ENCODE measurements around the gene NFYA. TPM values are rescaled to one million over a fixed set of nuclear protein-coding genes. Genes with fewer than 3 reads are reported as not detected.

Gene NFYA
- polyA plus RNA-seq: 29.3 TPM
- long read RNA-seq, donor 1, partial matches to known transcripts: 0 of 4 reads
- long read RNA-seq, donor 1, other reads (novel, unspliced or antisense): 0 of 4 reads
- long read RNA-seq, donor 2, partial matches to known transcripts: 40 of 44 reads
- long read RNA-seq, donor 2, other reads (novel, unspliced or antisense): 0 of 44 reads
- long read RNA-seq, donor 3, partial matches to known transcripts: 0 of 4 reads
- long read RNA-seq, donor 3, other reads (novel, unspliced or antisense): 0 of 4 reads
- long read RNA-seq, donor 4: 0 reads
- long read RNA-seq, donor 5, partial matches to known transcripts: 0 of 1 reads
- long read RNA-seq, donor 5, other reads (novel, unspliced or antisense): 0 of 1 reads
- long read RNA-seq, donor 6, partial matches to known transcripts: 0 of 2 reads
- long read RNA-seq, donor 6, other reads (novel, unspliced or antisense): 0 of 2 reads
- long read RNA-seq, donor 7, partial matches to known transcripts: 0 of 2 reads
- long read RNA-seq, donor 7, other reads (novel, unspliced or antisense): 0 of 2 reads
- long read RNA-seq, donor 8, transcript NFYA-202 (9 exons, 1,660 nt): major isoform, 5 of 5 reads
- long read RNA-seq, donor 8, partial matches to known transcripts: 0 of 5 reads
- long read RNA-seq, donor 8, other reads (novel, unspliced or antisense): 0 of 5 reads
- long read RNA-seq, donor 9, partial matches to known transcripts: 0 of 3 reads
- long read RNA-seq, donor 9, other reads (novel, unspliced or antisense): 0 of 3 reads
- long read RNA-seq, donor 10, partial matches to known transcripts: 0 of 4 reads
- long read RNA-seq, donor 10, other reads (novel, unspliced or antisense): 0 of 4 reads
- long read RNA-seq, donor 11, partial matches to known transcripts: 0 of 1 reads
- long read RNA-seq, donor 11, other reads (novel, unspliced or antisense): 0 of 1 reads

DNA sequence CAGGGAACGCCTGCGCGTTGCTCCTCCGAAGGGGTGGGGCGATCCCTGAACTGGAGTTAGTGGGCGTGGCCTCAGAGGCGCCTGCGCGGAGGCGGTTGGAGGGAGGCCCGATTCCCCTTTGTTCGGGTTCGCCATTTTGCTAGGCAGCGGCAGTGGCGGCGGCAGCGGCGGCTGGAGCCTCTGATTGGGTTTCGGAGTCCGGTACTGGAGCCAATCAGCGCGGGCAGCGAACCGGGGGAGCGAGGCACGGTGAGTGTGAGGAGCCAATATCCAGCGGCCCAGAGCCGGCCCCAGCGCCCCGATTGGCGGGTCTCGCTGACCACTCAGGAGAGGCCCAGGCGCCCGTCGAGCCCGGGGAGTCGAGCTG lies at the start of gene NFYA:
TSS of gene NFYA (plus strand) at position 139 of the 367 bp plus-strand sequence. CDS start 6,116 bp downstream, outside the sequence.
- Histone ChIP-seq H3K9me3 (ENCODE audit: control insufficient read depth, low read depth, low read length) (no peaks in the 10 kb centered on the region), H3K27me3 (ENCODE audit: control insufficient read depth, insufficient read depth, low read length) (no peaks in the 10 kb centered on the region), H3K4me1 (ENCODE audit: control insufficient read depth, insufficient read depth, low read length) (peaks cover 24% of the 10 kb centered on the region), H3K27ac (ENCODE audit: low read length) (peak within 1 kb of the TSS; percentile 98), H3K4me3 (ENCODE audit: low read length) (peak within 1 kb of the TSS; percentile 95), H3K36me3 (ENCODE audit: control insufficient read depth, insufficient read depth, low read length) (peaks cover 17% of the 10 kb centered on the region)
- no peak for DNase-seq
- no CpG with 5 or more reads among the region's 37 CpGs for WGBS (ENCODE audit: insufficient coverage, low lambda C conversion rate)

DNA sequence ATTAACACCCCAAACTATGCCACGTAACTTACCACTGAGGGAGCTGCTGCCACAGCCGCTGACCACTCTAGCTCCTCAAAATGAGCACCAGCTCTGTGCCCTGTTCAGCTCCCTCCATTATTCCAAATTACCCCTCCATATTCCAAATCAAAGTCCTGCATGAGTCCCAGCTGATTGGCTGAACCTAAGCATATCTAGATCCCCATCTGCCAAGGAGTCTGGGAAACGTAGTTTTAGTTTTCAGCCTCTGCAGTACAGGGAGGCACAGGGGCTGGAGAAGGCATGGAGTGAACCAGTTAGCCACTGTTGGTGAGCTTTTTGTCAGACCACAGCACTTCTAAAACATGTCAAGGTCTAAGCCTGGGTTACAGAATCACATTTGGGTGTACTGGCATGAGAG lies 49.7 kb upstream of the NFYA start:
- Histone ChIP-seq H3K9me3 (ENCODE audit: control insufficient read depth, low read depth, low read length) (no peaks in the 10 kb centered on the region), H3K4me1 (ENCODE audit: control insufficient read depth, insufficient read depth, low read length) (peaks cover 11% of the 10 kb centered on the region), H3K27me3 (ENCODE audit: control insufficient read depth, insufficient read depth, low read length) (no peaks in the 10 kb centered on the region), H3K27ac (ENCODE audit: low read length) (no peak overlapping the region), H3K4me3 (ENCODE audit: low read length) (no peak overlapping the region), H3K36me3 (ENCODE audit: control insufficient read depth, insufficient read depth, low read length) (peaks cover 30% of the 10 kb centered on the region)
- DNase-seq: no peak
- no CpG with 5 or more reads among the region's 3 CpGs for WGBS (ENCODE audit: insufficient coverage, low lambda C conversion rate)

DNA sequence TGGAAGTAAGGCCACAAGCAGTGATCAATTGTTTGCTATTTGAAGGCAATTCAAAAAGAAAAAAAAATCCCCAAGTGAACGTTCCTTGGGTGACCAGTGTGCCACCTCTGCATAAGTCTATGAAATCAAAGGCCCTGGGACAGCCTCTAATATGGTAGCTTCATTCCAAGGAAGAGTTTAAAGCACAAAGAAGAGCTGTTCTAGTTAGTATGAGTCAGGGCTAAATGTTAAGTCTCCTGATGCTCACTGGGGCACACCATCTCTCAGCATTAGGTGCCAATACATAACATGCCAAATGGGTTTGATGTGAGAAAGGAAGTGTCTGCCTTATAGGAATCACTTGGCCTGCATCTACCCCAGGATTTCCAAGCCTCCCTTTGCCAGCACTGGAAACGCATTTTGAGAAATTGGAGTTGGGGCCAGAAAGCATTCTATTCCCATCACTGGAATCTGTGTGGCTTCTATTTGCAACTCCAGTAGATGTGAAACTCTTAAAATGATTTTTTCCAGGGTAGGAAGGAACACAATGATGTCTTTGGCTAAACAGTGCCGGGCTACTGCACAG lies 46.7 kb upstream of the NFYA start:
- Histone ChIP-seq H3K4me1 (ENCODE audit: control insufficient read depth, insufficient read depth, low read length) (peaks cover 30% of the 10 kb centered on the region), H3K27ac (ENCODE audit: low read length) (no peak overlapping the region), H3K27me3 (ENCODE audit: control insufficient read depth, insufficient read depth, low read length) (no peaks in the 10 kb centered on the region), H3K9me3 (ENCODE audit: control insufficient read depth, low read depth, low read length) (no peaks in the 10 kb centered on the region), H3K4me3 (ENCODE audit: low read length) (no peak overlapping the region), H3K36me3 (ENCODE audit: control insufficient read depth, insufficient read depth, low read length) (peaks cover 58% of the 10 kb centered on the region)
- no CpG with 5 or more reads among the region's 3 CpGs for WGBS (ENCODE audit: insufficient coverage, low lambda C conversion rate)
- DNase-seq: no peak

DNA sequence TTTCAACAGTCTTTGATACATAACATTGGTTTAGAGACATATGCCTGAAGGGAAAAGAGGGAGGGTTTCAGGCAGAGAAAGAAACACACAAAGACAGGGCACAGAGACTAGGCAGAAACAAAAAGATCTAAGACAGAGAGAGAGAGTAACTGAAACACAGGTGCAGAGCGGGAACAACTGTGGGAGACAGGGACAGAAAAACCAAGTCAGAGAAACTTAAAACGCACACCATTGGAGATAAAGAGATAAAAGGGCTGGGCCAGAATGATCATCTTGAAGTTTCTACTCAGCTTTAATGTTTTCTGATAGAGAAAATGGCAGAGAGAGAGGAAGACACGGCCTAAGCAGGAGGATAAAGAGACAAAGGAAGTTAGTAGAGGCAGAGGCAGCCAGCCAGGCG lies 45.5 kb upstream of the NFYA start:
- Histone ChIP-seq H3K4me3 (ENCODE audit: low read length) (peak overlapping the region; percentile 1), H3K4me1 (ENCODE audit: control insufficient read depth, insufficient read depth, low read length) (peaks cover 33% of the 10 kb centered on the region), H3K27me3 (ENCODE audit: control insufficient read depth, insufficient read depth, low read length) (no peaks in the 10 kb centered on the region), H3K36me3 (ENCODE audit: control insufficient read depth, insufficient read depth, low read length) (peaks cover 70% of the 10 kb centered on the region), H3K9me3 (ENCODE audit: control insufficient read depth, low read depth, low read length) (no peaks in the 10 kb centered on the region), H3K27ac (ENCODE audit: low read length) (peak overlapping the region; percentile 25)
- no peak for DNase-seq
- WGBS (ENCODE audit: insufficient coverage, low lambda C conversion rate): 100% methylated on average over 1 of the region's 4 CpGs

DNA sequence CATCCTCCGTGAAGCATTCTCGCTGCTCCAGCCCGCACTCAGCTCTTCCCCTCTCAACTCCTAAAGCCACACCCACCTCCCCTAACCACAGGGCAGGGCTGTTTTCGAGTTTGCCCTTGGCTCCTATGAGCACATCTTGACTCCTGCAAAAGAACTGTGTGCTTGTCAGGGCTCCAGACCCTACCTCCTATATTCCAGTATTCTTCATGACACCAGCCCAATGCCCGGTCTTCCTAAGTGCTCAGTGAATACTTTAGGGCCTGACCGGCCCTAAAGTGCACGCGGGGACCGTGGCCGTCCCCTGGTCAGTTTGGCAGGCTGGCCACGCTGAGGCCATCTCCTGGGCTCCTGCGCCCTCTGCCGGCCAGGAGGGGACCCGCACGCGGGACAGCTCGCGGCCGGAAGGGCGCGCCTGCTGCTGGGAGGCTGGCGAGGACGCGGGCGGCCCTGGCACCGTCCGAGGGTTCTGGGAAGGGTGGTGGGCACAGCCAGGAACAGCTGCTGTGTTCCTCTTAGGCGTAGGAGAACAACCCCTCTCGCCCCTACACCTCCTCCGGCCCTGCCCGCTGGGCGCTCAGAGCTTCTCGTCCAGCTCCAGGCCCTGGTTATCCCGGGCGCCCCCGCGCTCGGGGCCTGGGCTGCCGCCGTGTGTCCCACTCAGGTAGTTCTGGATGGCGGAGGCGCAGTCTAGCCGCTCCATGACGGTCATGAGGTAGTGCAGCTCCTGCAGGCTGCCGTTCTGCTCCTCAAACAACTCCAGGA lies 44.8 kb upstream of the NFYA start:
- WGBS (ENCODE audit: insufficient coverage, low lambda C conversion rate): no CpG with 5 or more reads among the region's 45 CpGs
- H3K27ac ChIP-seq (ENCODE audit: low read length): peak overlapping the region; percentile 47
- H3K4me3 ChIP-seq (ENCODE audit: low read length): peak overlapping the region; percentile 37
- no peaks in the 10 kb centered on the region for H3K9me3 ChIP-seq (ENCODE audit: control insufficient read depth, low read depth, low read length)
- no peaks in the 10 kb centered on the region for H3K27me3 ChIP-seq (ENCODE audit: control insufficient read depth, insufficient read depth, low read length)
- peaks cover 76% of the 10 kb centered on the region for H3K36me3 ChIP-seq (ENCODE audit: control insufficient read depth, insufficient read depth, low read length)
- DNase-seq: peak; percentile 54 to 72
- peaks cover 33% of the 10 kb centered on the region for H3K4me1 ChIP-seq (ENCODE audit: control insufficient read depth, insufficient read depth, low read length)

DNA sequence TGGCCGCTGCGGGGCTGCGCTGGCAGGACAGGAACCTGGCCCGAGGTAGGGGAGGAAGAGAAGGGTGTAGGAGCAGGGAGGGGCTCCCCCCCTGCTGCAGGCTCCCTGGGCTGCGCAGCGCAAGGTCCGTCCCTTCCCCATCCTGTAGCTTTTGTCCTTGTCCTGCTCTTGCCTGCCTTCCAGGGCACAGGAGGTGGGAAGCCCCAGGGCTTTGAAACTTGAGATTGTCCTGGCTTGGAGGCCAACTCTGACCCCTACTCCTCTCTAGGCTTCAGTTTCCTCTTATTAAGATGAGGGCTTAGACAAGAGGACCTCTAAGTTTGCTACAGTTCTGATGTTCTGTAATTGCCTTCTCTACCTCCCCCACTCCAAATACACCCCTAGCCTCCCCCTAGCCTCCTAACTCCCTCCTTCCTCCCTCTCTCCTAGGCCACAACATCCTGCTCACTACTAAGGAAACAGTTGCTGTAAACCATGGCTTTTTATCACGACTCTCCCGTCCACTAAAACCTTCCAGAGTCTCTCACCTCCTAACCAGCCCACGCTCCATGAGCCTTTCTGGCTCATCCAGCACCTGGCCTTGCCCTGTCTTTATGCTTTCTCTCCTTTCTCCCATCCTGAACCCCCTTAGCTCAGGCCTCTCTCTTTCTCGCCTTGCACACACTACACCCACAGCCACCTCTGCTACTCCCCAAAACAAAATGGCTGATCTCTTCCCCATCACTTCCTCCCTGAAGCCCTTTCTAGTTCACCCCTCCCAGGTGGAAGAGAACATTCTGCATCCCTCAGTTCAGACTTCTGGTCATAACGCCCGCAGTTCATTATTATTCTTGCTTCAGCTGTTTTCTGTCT lies 44.0 kb upstream of the NFYA start:
- H3K27ac ChIP-seq (ENCODE audit: low read length): peak overlapping the region; percentile 47
- H3K4me1 ChIP-seq (ENCODE audit: control insufficient read depth, insufficient read depth, low read length): peaks cover 36% of the 10 kb centered on the region
- H3K9me3 ChIP-seq (ENCODE audit: control insufficient read depth, low read depth, low read length): no peaks in the 10 kb centered on the region
- 80% methylated on average over 1 of the region's 13 CpGs for WGBS (ENCODE audit: insufficient coverage, low lambda C conversion rate)
- H3K36me3 ChIP-seq (ENCODE audit: control insufficient read depth, insufficient read depth, low read length): peaks cover 81% of the 10 kb centered on the region
- no peaks in the 10 kb centered on the region for H3K27me3 ChIP-seq (ENCODE audit: control insufficient read depth, insufficient read depth, low read length)
- H3K4me3 ChIP-seq (ENCODE audit: low read length): peak overlapping the region; percentile 37
- no peak for DNase-seq

DNA sequence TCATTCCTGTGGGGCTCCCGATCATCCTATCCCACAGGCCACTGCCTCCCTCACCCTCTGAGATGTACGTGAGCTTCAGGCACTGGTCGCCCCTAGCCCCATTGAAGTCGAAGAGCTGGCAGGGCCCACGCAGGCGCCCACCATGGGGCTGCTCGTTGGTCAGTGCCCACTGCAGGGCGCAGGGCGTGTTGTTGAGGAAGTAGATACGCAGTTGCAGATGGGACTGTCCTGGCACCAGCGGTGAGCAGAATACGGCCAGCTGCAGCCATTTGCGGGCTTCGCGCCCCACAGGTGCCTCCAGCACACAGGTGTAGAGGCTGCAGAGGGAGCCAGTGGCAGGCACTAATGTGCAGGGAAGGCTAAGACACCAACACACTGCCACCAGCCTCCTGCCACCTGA lies 39.9 kb upstream of the NFYA start:
- H3K4me1 ChIP-seq (ENCODE audit: control insufficient read depth, insufficient read depth, low read length): peaks cover 50% of the 10 kb centered on the region
- no peaks in the 10 kb centered on the region for H3K9me3 ChIP-seq (ENCODE audit: control insufficient read depth, low read depth, low read length)
- H3K36me3 ChIP-seq (ENCODE audit: control insufficient read depth, insufficient read depth, low read length): peaks cover 74% of the 10 kb centered on the region
- no peak overlapping the region for H3K27ac ChIP-seq (ENCODE audit: low read length)
- H3K27me3 ChIP-seq (ENCODE audit: control insufficient read depth, insufficient read depth, low read length): no peaks in the 10 kb centered on the region
- WGBS (ENCODE audit: insufficient coverage, low lambda C conversion rate): no CpG with 5 or more reads among the region's 15 CpGs
- no peak overlapping the region for H3K4me3 ChIP-seq (ENCODE audit: low read length)
- DNase-seq: no peak

DNA sequence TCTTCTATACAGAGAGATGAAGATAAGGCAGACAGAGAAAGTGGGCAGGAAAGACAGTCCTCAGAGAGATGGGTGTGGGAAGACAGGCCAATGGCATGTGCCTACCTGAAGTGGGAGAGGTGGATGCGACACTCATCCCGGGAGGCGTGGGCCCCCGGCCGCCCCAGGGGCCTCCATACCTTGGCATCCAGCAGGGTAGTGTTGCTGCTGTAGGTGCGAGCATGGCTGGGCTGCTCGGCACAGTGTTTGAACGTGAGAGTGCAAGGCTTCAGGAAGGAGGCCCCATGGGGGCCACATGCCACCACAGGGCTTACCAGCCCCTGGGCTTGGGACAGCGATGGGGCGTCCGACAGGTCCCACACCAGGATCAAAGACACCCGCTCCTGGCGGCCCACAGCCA lies 39.0 kb upstream of the NFYA start:
- no peak for DNase-seq
- no peak overlapping the region for H3K27ac ChIP-seq (ENCODE audit: low read length)
- peaks cover 42% of the 10 kb centered on the region for H3K4me1 ChIP-seq (ENCODE audit: control insufficient read depth, insufficient read depth, low read length)
- peaks cover 67% of the 10 kb centered on the region for H3K36me3 ChIP-seq (ENCODE audit: control insufficient read depth, insufficient read depth, low read length)
- WGBS (ENCODE audit: insufficient coverage, low lambda C conversion rate): 60% methylated on average over 1 of the region's 13 CpGs
- no peaks in the 10 kb centered on the region for H3K9me3 ChIP-seq (ENCODE audit: control insufficient read depth, low read depth, low read length)
- no peaks in the 10 kb centered on the region for H3K27me3 ChIP-seq (ENCODE audit: control insufficient read depth, insufficient read depth, low read length)
- no peak overlapping the region for H3K4me3 ChIP-seq (ENCODE audit: low read length)

DNA sequence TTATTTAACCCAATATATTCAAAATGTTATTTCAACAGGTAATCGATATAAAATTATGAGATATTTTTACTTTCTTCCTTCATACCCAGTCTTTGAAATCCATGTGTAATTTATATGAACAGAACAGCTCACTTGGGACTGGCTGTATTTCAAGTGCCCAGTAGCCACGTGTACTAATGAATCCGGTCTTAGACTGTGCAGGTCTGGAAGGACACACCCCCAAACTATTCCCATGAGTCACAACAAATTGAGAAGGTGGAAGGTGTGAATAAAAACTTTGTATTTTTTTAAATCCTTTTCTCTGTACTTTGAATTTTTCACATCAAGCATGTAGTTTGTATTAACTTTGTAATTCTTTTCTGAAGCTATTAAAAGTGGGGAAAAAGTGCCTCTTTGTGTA lies 36.6 kb upstream of the NFYA start:
- Histone ChIP-seq H3K9me3 (ENCODE audit: control insufficient read depth, low read depth, low read length) (no peaks in the 10 kb centered on the region), H3K27ac (ENCODE audit: low read length) (peak overlapping the region; percentile 100), H3K4me1 (ENCODE audit: control insufficient read depth, insufficient read depth, low read length) (peaks cover 43% of the 10 kb centered on the region), H3K4me3 (ENCODE audit: low read length) (peak overlapping the region; percentile 70), H3K36me3 (ENCODE audit: control insufficient read depth, insufficient read depth, low read length) (peaks cover 43% of the 10 kb centered on the region), H3K27me3 (ENCODE audit: control insufficient read depth, insufficient read depth, low read length) (no peaks in the 10 kb centered on the region)
- WGBS (ENCODE audit: insufficient coverage, low lambda C conversion rate): 100% methylated on average over 1 of the region's 3 CpGs
- no peak for DNase-seq
